HG02571 (cell line): ENCODE results near the gene FAM24A.
"Not testable (repeated sequence)": the region's sequence is repeated elsewhere in the genome, so short reads cannot be mapped to it uniquely, and the experiment has no call there.

Source experiments
- ATAC-seq: cut with Tn5 transposase; IDR thresholded peaks from one replicate; pipeline ENCODE4 v1.9.1; 2021; ENCODE audit warnings: mild to moderate bottlenecking, moderate library complexity; ENCODE audit not compliant: unreplicated experiment

FAM24A gene

GRCh38 chr10:122910310-122910709, at the start of gene FAM24A:
Gene FAM24A, plus strand, starts transcription at chr10:122910610. Its CDS starts 1,025 bp downstream, at chr10:122911635.
- ATAC-seq, result no peak

GRCh38 chr10:122861711-122862161, 48.7 kb upstream of the FAM24A start:
- no peak for ATAC-seq

GRCh38 chr10:122863216-122864193, 46.9 kb upstream of the FAM24A start:
- ATAC-seq, result no peak

GRCh38 chr10:122864194-122864592, 46.2 kb upstream of the FAM24A start:
- ATAC-seq, result no peak

GRCh38 chr10:122864901-122865300, 45.5 kb upstream of the FAM24A start:
- no peak for ATAC-seq

GRCh38 chr10:122866757-122867482, 43.5 kb upstream of the FAM24A start:
- not testable (repeated sequence) for ATAC-seq

GRCh38 chr10:122868768-122869167, 41.6 kb upstream of the FAM24A start:
- not testable (repeated sequence) for ATAC-seq

GRCh38 chr10:122871947-122872346, 38.5 kb upstream of the FAM24A start:
- ATAC-seq, result not testable (repeated sequence)

- ATAC-seq, result no peak
Observed at GRCh38 chr10:122875843-122876466, 34.5 kb upstream of the FAM24A start.

- ATAC-seq, result no peak
Observed at GRCh38 chr10:122876467-122876855, 33.9 kb upstream of the FAM24A start.

GRCh38 chr10:122877264-122877663, 33.1 kb upstream of the FAM24A start:
- ATAC-seq, result no peak

- peak; percentile 2 for ATAC-seq
Observed at GRCh38 chr10:122878799-122879338, 31.5 kb upstream of the FAM24A start.

GRCh38 chr10:122879339-122880273, 30.8 kb upstream of the FAM24A start, which contains the start of gene FAM24B:
Gene FAM24B, minus strand, starts transcription at chr10:122879581. Its CDS starts 29,066 bp downstream, at chr10:122850515.
- ATAC-seq, result peak; percentile 75

GRCh38 chr10:122882766-122883165, 27.6 kb upstream of the FAM24A start:
- no peak for ATAC-seq

GRCh38 chr10:122884166-122884565, 26.2 kb upstream of the FAM24A start:
- no peak for ATAC-seq

- no peak for ATAC-seq
Observed at GRCh38 chr10:122894261-122894944, 16.0 kb upstream of the FAM24A start.

- not testable (repeated sequence) for ATAC-seq
Observed at GRCh38 chr10:122903861-122904260, 6.5 kb upstream of the FAM24A start.

GRCh38 chr10:122911889-122912484, 1.6 kb downstream of the FAM24A start:
- no peak for ATAC-seq

- no peak for ATAC-seq
Observed at GRCh38 chr10:122915700-122916099, 5.3 kb downstream of the FAM24A start.
